ENCODE data around the gene RASGEF1B.

DNA sequence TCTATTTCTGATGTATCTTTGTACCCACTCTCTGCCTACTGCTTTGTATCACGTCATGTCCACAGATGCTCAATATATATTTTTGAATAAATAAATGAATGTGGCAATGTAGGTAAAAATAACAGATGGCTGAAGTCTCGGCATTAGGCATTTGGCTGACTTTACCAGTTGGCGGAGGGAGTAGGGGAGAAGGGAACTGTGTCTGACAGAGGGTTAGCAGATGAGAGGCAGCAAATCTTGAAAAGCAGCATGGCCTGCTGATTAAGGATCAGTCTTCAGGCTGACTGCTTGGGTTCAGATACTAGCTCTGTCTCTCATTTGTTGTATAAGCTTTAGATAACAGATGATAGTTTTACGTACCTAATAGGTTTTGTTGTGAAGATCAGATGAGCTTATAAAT is 31.9 kb upstream of the RASGEF1B start:
- TF ChIP-seq, protein P1, sequence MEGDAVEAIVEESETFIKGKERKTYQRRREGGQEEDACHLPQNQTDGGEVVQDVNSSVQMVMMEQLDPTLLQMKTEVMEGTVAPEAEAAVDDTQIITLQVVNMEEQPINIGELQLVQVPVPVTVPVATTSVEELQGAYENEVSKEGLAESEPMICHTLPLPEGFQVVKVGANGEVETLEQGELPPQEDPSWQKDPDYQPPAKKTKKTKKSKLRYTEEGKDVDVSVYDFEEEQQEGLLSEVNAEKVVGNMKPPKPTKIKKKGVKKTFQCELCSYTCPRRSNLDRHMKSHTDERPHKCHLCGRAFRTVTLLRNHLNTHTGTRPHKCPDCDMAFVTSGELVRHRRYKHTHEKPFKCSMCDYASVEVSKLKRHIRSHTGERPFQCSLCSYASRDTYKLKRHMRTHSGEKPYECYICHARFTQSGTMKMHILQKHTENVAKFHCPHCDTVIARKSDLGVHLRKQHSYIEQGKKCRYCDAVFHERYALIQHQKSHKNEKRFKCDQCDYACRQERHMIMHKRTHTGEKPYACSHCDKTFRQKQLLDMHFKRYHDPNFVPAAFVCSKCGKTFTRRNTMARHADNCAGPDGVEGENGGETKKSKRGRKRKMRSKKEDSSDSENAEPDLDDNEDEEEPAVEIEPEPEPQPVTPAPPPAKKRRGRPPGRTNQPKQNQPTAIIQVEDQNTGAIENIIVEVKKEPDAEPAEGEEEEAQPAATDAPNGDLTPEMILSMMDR (IDR thresholded peaks at IDR 0.05) = no peak
- no peak for TF ChIP-seq POLR2A (IDR thresholded peaks at IDR 0.05)

Data from esophagus squamous epithelium (tissue), 4 donors.